AG09309 (cell line): ENCODE measurements around the gene PRR35.

Experiments used
- DNase-seq: peaks from one replicate; pipeline ENCODE4 v3.0.0-alpha.2; 2010; ENCODE audit warnings: low read depth
- H3K4me3 ChIP-seq: 2 replicates; pipeline ENCODE4 v1.5.1; 2011; ENCODE audit warnings: mild to moderate bottlenecking, low read depth, low read length, moderate library complexity; ENCODE audit not compliant: control insufficient read depth
- TF ChIP-seq, protein P1 (sequence below): IDR thresholded peaks from 2 replicates; pipeline ENCODE4 v1.5.1; 2011; ENCODE audit warnings: mild to moderate bottlenecking, low read depth, low read length, inconsistent platforms; ENCODE audit not compliant: insufficient read depth, control insufficient read depth; ENCODE audit errors: missing control alignments

PRR35 gene

DNA sequence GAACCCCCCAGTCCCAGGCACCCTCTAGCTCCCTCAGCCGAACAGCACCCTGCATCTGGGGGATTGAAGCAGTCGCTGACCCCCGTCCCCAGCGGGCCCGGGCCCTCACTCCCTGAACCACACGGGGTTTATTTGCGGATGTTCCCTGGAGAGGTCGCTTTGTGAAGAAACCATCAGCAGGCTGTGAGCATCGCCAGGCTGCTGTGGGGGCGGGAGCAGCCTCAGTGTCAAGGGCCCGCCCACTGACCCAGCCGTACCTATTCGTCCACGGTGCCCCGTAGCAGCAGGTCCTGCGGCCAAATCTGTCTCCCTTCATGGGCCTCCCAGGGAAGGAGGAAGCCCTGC, 23.2 kb downstream of the PRR35 start:
- H3K4me3 ChIP-seq, result no peak overlapping the region
- TF ChIP-seq, protein P1, sequence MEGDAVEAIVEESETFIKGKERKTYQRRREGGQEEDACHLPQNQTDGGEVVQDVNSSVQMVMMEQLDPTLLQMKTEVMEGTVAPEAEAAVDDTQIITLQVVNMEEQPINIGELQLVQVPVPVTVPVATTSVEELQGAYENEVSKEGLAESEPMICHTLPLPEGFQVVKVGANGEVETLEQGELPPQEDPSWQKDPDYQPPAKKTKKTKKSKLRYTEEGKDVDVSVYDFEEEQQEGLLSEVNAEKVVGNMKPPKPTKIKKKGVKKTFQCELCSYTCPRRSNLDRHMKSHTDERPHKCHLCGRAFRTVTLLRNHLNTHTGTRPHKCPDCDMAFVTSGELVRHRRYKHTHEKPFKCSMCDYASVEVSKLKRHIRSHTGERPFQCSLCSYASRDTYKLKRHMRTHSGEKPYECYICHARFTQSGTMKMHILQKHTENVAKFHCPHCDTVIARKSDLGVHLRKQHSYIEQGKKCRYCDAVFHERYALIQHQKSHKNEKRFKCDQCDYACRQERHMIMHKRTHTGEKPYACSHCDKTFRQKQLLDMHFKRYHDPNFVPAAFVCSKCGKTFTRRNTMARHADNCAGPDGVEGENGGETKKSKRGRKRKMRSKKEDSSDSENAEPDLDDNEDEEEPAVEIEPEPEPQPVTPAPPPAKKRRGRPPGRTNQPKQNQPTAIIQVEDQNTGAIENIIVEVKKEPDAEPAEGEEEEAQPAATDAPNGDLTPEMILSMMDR, result no peak
- DNase-seq, result no peak

DNA sequence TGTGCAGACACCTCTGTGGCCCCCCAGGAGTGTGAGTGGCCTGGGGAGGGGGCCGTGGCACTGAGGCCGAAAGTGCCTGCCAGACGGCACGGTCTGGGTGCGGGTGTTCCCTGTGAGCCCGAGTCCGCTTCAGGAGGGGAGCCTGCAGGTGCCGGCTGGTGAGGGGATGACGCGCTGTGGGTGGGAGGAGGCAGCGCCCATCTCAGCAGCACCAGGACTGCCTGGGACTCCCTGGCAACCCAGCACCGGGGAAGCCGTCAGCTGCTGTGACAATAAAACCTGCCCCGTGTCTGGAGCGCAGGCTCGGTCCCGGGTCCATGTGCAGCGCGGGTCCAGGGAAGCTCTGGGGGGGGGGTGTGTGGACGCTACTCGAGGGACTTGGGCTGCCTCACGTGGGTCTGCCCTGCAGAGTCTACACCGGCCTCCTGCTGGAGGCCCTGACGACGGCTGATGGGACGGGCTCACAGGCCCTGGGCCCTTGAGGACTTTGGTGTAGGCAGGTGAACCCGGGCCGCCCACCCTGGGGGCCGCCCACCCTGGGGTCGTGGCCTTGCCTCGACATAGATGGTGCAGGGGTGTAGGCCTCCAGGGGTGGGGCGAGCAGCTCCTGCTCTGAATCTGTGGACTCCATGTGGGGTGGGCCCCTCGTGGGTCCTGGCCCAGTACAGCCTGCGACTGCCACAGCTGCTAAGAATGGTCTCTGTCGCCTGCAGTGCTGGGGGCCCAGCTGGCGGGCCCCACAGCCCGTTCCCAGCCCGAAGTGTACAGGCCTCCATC, 23.8 kb downstream of the PRR35 start:
- TF ChIP-seq, protein P1, result no peak
- no peak overlapping the region for H3K4me3 ChIP-seq
- DNase-seq, result no peak

DNA sequence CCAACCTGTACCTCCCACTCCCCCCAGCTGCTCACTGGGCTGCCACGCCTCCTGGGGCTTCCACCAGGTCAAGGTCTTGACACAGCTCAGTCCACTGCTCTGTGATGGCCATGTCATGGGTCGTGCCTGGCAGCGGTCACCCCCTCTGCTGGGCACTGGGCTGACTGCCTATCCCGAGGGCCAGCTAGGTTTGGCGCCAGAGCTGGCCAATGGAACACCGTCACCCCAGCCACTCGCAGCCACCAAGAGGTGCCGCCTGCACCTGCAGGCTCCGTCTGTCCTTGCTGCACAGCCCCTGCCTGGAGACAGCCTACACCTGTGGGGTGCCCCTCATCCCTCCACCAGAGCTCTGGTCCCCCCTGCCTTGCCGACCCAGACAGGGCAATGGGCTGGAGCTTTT, 25.2 kb downstream of the PRR35 start:
- TF ChIP-seq, protein P1, result no peak
- DNase-seq, result no peak
- no peak overlapping the region for H3K4me3 ChIP-seq

DNA sequence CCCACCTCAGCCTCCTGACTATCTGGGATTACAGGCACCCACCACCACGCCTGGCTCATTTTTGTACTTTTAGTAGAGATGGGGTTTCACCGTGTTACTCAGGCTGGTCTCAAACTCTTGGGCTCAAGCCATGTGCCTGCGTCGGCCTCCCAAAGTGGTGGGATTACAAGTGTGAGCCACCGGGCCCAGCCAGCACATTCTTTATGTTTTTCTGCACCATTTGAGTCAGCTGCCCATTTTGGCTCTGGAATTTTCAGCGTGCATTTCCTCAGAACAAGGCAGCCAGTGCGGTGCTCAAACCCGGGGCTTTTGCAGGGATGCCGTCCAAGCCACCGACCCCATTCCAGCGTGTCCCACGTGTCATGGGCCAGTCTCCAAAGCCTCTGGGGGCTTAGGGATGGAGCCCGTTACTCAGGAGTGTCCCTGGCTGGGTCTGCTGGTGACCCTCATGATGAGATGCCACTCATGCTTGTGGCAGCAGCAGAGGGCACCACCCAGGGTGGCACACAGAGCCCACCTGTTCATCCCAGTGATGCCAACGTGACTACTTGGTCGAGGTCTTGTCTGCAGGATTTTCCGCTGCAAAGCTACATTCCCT, 26.0 kb downstream of the PRR35 start:
- H3K4me3 ChIP-seq, result no peak overlapping the region
- TF ChIP-seq, protein P1, result no peak
- DNase-seq, result no peak

DNA sequence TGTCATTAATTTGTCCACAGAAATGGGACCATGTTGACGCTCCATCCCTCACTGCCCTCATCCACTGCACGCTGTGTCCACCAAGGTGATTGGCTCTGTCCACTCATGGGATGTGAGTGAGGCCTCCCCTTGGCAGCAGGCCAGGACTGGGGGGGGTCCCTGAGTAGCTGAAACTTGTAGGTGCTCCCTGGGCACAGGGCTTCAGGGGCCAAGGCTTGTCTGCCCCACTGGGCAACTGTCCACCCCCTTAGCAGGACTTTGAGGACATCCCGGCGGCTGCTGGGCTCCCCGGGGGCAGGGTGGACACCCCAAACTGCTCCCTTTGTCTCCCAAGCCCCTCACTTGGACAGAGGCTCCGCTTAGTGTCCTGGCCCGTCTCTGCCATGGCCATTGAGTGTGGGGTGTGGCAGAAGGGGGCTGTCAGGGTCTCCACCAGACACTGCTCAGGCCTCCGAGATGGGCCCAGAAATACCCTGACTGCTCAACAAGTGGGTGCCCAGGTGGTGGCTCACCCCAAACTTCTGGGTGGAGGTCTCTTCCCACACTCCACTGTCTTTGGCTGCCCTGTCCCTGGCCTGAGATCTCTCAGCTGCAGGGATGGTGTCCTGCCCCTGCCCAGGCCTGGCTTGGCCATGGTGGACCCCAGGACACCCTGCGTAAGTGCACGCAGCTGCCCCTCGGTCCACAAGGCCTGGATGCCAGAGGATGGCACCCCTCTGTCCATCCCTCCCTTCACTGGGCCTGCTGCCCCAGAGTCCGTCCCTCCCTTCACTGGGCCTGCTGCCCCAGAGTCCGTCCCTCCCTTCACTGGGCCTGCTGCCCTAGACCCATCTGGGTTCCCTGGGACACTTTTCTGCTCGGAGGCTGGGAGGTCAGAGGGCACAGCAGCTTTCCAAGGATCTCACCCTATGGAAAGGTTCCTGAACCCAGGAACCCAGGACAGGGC, 26.7 kb downstream of the PRR35 start:
- TF ChIP-seq, protein P1, result no peak
- no peak overlapping the region for H3K4me3 ChIP-seq

DNA sequence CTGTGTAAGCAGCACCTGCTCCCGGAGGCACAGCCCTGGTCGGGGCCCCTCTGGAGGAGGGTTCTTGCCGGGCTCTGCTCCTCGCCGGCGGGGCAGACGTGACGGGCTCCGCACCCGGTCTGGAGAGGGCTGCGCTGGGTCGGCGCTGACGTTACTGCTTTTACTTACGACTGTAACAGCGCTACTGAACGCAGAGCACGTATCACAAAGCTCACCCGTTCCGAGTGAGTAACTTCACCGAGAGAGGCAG, 28.4 kb downstream of the PRR35 start:
- TF ChIP-seq, protein P1, result no peak
- no peak for DNase-seq
- peak overlapping the region; percentile 83 for H3K4me3 ChIP-seq

More for the DNA sequence above, 26.7 kb downstream of the PRR35 start:
- DNase-seq, result no peak
